K562 (cell line): ENCODE data around the gene GALNS. TPM values are rescaled to one million over a fixed set of nuclear protein-coding genes. Genes with fewer than 3 reads are reported as not detected.

Experiments used
- EP300 ChIP-seq: IDR thresholded peaks from 2 replicates; pipeline ENCODE4 v1.6.1; 2012; ENCODE audit warnings: low read length, improper control_type of control experiment
- ETV5 ChIP-seq: sonication (generic); formaldehyde crosslinking; IDR thresholded peaks from 2 replicates; pipeline ENCODE4 v1.4.0; 2020; ENCODE audit warnings: low read depth, mild to moderate bottlenecking, missing genetic modification reagents
- FOS ChIP-seq: IDR thresholded peaks from 3 replicates; pipeline ENCODE4 v1.6.1; 2011; ENCODE audit not compliant: insufficient read length; ENCODE audit errors: extremely low read depth
- MEF2A ChIP-seq: IDR thresholded peaks from 2 replicates; pipeline ENCODE4 v1.6.1; 2011; ENCODE audit warnings: low read depth, mild to moderate bottlenecking, low read length, moderate library complexity; ENCODE audit not compliant: control insufficient read depth
- NFE2L1 ChIP-seq: fragments of 450-650 bp; IDR thresholded peaks from 2 replicates; pipeline ENCODE4 v1.6.1; 2016; ENCODE audit warnings: missing genetic modification characterization, low read depth, mild to moderate bottlenecking, missing compliant biosample characterization, moderate library complexity, borderline replicate concordance
- NR2C2 ChIP-seq, 2 experiments: fragments of 200-800 bp in 1 of 2; sonication (Bioruptor generic) in 1 of 2; sonication (generic) in 1 of 2; formaldehyde crosslinking in 1 of 2; IDR thresholded peaks; 2 replicates each; pipeline versions ENCODE4 v1.6.1 to v1.8.0; 2016 to 2022; ENCODE audit warnings: mild to moderate bottlenecking in 1 of 2, missing compliant biosample characterization in 1 of 2, missing genetic modification characterization in 1 of 2, missing genetic modification reagents in 1 of 2
- POLR3A ChIP-seq: IDR thresholded peaks from 2 replicates; pipeline ENCODE4 v1.6.1; 2011; ENCODE audit warnings: borderline replicate concordance, mild to moderate bottlenecking, moderate library complexity; ENCODE audit not compliant: insufficient read length, insufficient read depth; ENCODE audit errors: extremely low read depth
- RBM25 ChIP-seq: fragments of 200-400 bp; formaldehyde crosslinking; IDR thresholded peaks from 2 replicates; pipeline ENCODE4 v1.6.1; 2018; ENCODE audit warnings: low read length, low read depth, moderate library complexity; ENCODE audit not compliant: severe bottlenecking
- ZC3H8 ChIP-seq: fragments of 450-650 bp; IDR thresholded peaks from 2 replicates; pipeline ENCODE4 v1.6.1; 2017
- ZFP30 ChIP-seq: fragments of 250-450 bp; sonication (Bioruptor Pico); IDR thresholded peaks from 2 replicates; pipeline ENCODE4 v1.8.0; 2022; ENCODE audit warnings: moderate library complexity, mild to moderate bottlenecking, inconsistent platforms, borderline replicate concordance
- ZNF146 ChIP-seq: IDR thresholded peaks from one replicate; pipeline ENCODE4 v1.6.1; 2018; ENCODE audit warnings: missing compliant biosample characterization; ENCODE audit not compliant: unreplicated experiment
- ZNF253 ChIP-seq: fragments of 250-450 bp; sonication (Bioruptor Pico); conservative IDR thresholded peaks from 2 replicates; pipeline ENCODE4 v1.6.1; 2021; ENCODE audit warnings: mild to moderate bottlenecking
- ZNF695 ChIP-seq: fragments of 450-650 bp; formaldehyde crosslinking; IDR thresholded peaks from 2 replicates; pipeline ENCODE4 v1.4.0; 2020; ENCODE audit warnings: mild to moderate bottlenecking, moderate library complexity
- ZNF696 ChIP-seq: fragments of 250-450 bp; sonication (Bioruptor Pico); conservative IDR thresholded peaks from 2 replicates; pipeline ENCODE4 v1.4.0; 2020; ENCODE audit warnings: mild to moderate bottlenecking, moderate library complexity
- ZNF79 ChIP-seq: fragments of 250-450 bp; sonication (Bioruptor Pico); IDR thresholded peaks from 2 replicates; pipeline ENCODE4 v1.4.0; 2020; ENCODE audit warnings: low read depth, mild to moderate bottlenecking, moderate library complexity
- ZZZ3 ChIP-seq: fragments of 450-650 bp; IDR thresholded peaks from 2 replicates; pipeline ENCODE4 v1.6.1; 2016; ENCODE audit warnings: antibody characterized with exemption, mild to moderate bottlenecking, moderate library complexity
- polyA plus RNA-seq, 8 experiments: library from polyadenylated mRNA; depleted of rRNA in 4 of 8; stranded (reverse) in 5 of 8; unstranded in 3 of 8; fragments of >200 nt; fragmentation: Nextera tagmentation in 2 of 8; fragmentation: Illumina TruSeq in 1 of 8; extraction: Ambion mirVana in 2 of 8; extraction: Trizol in 1 of 8; gene quantifications; 2 replicates each; pipeline versions ENCODE4 v1.2.1 to v1.2.3, GENCODE V29; 2011 to 2014; ENCODE audit warnings: inconsistent platforms in 1 of 8, missing spikeins in 1 of 8
- total RNA-seq, 7 experiments: library from RNA; depleted of rRNA in 6 of 7; stranded (reverse); fragments of >200 nt in 6 of 7; fragmentation: Illumina TruSeq in 2 of 7; extraction: Trizol in 2 of 7; gene quantifications; 2 replicates each; pipeline versions ENCODE4 v1.2.1 to v1.2.3, GENCODE V29; 2011 to 2021; ENCODE audit warnings: low replicate concordance in 1 of 7
- TF ChIP-seq, protein P1 (sequence below): fragments of 150-350 bp; conservative IDR thresholded peaks from 2 replicates; pipeline ENCODE4 v1.6.1; 2014; ENCODE audit warnings: low read length
- TF ChIP-seq, protein P2 (sequence below): IDR thresholded peaks from 2 replicates; pipeline ENCODE4 v1.6.1; 2014; ENCODE audit warnings: antibody characterized with exemption
- TF ChIP-seq, protein P3 (sequence below): fragments of 250-450 bp; sonication (Bioruptor Pico); IDR thresholded peaks from 2 replicates; pipeline ENCODE4 v1.8.0; 2021; ENCODE audit warnings: moderate library complexity, mild to moderate bottlenecking, inconsistent platforms
- TF ChIP-seq, protein P4 (sequence below): sonication (generic); formaldehyde crosslinking; IDR thresholded peaks from 2 replicates; pipeline ENCODE4 v1.8.0; 2022; ENCODE audit warnings: mild to moderate bottlenecking, missing genetic modification reagents

The GALNS gene
- total and polyA plus RNA-seq, 9 of the 15 experiments (the other 6 are each of a cell fraction or from before 2014, with no cell fraction given) = 0.38 to 13.2 (median 4.3) TPM

DNA sequence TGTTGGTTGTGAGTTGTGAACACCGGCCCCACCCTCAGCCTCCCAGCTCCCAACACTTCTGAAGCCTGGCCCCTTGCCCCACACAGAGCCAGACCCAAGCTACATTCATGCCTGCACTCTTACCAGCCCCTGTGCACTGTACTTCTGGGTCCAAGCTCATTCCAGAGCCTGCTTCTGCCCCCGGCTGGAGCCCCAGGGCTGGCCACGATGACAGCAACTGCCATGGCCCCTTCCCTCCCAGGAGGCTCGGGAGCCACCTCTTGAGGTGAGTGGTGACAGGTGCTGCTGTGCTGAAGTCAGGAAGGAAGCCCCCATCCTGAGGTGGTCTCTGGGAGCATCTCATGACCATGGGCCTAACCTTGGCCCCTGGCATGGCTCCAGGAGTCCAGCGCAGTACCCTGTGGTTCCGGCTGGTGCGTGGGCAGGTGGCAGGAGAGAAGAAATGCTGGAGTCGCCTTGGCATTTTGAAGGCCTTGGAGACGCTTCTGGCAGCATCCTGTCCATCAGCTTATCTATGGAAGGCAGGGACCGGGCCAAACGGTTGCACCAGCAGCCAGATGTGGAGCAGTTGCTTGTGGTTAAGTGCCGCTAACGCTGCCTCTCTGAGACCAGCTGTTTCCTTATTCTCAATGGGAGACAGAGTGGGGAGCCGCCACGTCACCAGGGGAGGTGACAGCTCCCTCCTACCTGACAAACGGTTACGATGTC is 57.0 kb downstream of the GALNS start (continued):
- TF ChIP-seq NR2C2 (CRISPR knock-in tag; IDR thresholded peaks at IDR 0.05) (peak; percentile 65), NR2C2 (tag; IDR thresholded peaks at IDR 0.05) (no peak), MEF2A (peak; percentile 50; the same call in 1 of the 2 replicates), FOS (no peak), ZNF79 (CRISPR knock-in tag) (no peak), ZNF695 (CRISPR knock-in tag) (no peak), ZNF146 (no peak), NFE2L1 (tag) (no peak), RBM25 (no peak), POLR3A (no peak), ZZZ3 (no peak), EP300 (peak; percentile 93), ZFP30 (CRISPR knock-in tag) (no peak), ETV5 (CRISPR knock-in tag) (peak; percentile 88), ZNF253 (CRISPR knock-in tag) (no peak), ZC3H8 (no peak), ZNF696 (CRISPR knock-in tag) (no peak)
- TF ChIP-seq, protein P1, sequence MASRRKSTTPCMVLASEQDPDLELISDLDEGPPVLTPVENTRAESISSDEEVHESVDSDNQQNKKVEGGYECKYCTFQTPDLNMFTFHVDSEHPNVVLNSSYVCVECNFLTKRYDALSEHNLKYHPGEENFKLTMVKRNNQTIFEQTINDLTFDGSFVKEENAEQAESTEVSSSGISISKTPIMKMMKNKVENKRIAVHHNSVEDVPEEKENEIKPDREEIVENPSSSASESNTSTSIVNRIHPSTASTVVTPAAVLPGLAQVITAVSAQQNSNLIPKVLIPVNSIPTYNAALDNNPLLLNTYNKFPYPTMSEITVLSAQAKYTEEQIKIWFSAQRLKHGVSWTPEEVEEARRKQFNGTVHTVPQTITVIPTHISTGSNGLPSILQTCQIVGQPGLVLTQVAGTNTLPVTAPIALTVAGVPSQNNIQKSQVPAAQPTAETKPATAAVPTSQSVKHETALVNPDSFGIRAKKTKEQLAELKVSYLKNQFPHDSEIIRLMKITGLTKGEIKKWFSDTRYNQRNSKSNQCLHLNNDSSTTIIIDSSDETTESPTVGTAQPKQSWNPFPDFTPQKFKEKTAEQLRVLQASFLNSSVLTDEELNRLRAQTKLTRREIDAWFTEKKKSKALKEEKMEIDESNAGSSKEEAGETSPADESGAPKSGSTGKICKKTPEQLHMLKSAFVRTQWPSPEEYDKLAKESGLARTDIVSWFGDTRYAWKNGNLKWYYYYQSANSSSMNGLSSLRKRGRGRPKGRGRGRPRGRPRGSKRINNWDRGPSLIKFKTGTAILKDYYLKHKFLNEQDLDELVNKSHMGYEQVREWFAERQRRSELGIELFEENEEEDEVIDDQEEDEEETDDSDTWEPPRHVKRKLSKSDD = no peak
- TF ChIP-seq, protein P2, sequence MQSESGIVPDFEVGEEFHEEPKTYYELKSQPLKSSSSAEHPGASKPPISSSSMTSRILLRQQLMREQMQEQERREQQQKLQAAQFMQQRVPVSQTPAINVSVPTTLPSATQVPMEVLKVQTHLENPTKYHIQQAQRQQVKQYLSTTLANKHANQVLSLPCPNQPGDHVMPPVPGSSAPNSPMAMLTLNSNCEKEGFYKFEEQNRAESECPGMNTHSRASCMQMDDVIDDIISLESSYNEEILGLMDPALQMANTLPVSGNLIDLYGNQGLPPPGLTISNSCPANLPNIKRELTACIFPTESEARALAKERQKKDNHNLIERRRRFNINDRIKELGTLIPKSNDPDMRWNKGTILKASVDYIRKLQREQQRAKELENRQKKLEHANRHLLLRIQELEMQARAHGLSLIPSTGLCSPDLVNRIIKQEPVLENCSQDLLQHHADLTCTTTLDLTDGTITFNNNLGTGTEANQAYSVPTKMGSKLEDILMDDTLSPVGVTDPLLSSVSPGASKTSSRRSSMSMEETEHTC = 0 out of 2 replicates have a peak, but pooled peaks have one; percentile 44
- TF ChIP-seq, protein P3, sequence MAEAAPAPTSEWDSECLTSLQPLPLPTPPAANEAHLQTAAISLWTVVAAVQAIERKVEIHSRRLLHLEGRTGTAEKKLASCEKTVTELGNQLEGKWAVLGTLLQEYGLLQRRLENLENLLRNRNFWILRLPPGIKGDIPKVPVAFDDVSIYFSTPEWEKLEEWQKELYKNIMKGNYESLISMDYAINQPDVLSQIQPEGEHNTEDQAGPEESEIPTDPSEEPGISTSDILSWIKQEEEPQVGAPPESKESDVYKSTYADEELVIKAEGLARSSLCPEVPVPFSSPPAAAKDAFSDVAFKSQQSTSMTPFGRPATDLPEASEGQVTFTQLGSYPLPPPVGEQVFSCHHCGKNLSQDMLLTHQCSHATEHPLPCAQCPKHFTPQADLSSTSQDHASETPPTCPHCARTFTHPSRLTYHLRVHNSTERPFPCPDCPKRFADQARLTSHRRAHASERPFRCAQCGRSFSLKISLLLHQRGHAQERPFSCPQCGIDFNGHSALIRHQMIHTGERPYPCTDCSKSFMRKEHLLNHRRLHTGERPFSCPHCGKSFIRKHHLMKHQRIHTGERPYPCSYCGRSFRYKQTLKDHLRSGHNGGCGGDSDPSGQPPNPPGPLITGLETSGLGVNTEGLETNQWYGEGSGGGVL (CRISPR knock-in tag) = no peak
- TF ChIP-seq, protein P4, sequence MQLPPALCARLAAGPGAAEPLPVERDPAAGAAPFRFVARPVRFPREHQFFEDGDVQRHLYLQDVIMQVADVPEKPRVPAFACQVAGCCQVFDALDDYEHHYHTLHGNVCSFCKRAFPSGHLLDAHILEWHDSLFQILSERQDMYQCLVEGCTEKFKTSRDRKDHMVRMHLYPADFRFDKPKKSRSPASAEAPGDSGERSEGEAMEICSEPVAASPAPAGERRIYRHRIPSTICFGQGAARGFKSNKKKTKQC (CRISPR knock-in tag) = no peak; the same call in 1 of the 2 replicates
